GM18907 (cell line): ENCODE results near the gene TYK2.

Experiments
- ATAC-seq: cut with Tn5 transposase; IDR thresholded peaks from one replicate; pipeline ENCODE4 v1.9.1; 2021; ENCODE audit warnings: mild to moderate bottlenecking, moderate library complexity; ENCODE audit not compliant: unreplicated experiment

TYK2 gene

GRCh38 chr19:10316229-10317044, 63.9 kb downstream of the TYK2 start:
- peak; percentile 22 for ATAC-seq

- ATAC-seq = peak; percentile 65
These were observed 64.8 kb downstream of the TYK2 start, which contains the start of gene FDX2 for GRCh38 chr19:10315335-10316214. Gene FDX2 (minus strand): TSS chr19:10316015. CDS start chr19:10315996, 19 bp downstream.

DNA sequence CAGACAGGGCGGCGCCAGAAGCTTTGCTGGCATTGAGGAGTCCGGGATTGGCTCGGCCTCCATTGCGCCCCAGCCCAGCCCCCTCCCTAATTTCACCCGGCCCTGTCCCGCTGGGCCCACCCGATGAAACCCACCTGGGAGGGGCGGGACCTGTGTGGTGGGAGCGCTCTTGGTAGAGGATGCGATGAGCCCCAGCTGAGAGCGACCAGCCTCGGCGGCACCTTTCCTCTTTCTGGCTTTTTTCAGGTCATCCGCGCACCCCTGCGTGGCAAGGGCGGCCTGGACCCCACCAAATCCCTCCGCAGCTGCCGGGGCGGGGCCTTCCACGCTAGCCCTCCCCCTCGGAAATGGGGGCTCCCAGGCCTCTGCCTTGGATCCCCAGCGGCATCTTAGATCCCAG, 70.9 kb downstream of the TYK2 start, which contains the start of gene ZGLP1:
ZGLP1 (minus strand) TSS at position 393 of the 400 bp plus-strand sequence.
- no peak for ATAC-seq

DNA sequence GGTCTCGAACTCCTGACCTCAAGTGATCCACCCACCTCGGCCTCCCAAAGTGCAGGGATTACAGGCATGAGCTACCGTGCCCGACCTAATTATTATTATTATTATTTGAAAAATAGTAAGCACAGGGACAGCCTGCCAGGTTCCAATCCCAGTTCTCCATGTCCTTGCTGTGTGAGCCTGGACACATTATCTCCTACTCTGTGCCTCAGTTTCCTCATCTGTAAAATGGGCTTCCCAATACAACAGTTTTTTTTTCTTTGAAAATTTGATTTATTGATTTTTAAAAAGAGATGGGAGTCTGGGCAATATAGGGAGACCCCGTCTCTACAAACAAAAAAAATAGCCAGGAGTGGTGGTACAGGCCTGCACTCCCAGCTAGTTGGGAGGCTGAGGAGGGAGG, 74.0 kb downstream of the TYK2 start:
- ATAC-seq = no peak

- no peak for ATAC-seq
These were observed 75.1 kb downstream of the TYK2 start for GRCh38 chr19:10305139-10305806.
